GM18519 (cell line): ENCODE data around the gene TRIM6.
A peak's percentile ranks its signal among the peaks of the same experiment; 100 is the strongest.
"Not testable (repeated sequence)": the region's sequence is repeated elsewhere in the genome, so short reads cannot be mapped to it uniquely, and the experiment has no call there.

Experiments used
- ATAC-seq: cut with Tn5 transposase; IDR thresholded peaks from one replicate; pipeline ENCODE4 v1.9.1; 2021; ENCODE audit warnings: mild to moderate bottlenecking, moderate library complexity; ENCODE audit not compliant: unreplicated experiment, low FRiP score

Gene TRIM6

GRCh38 chr11:5602791-5603190, 6.4 kb downstream of the TRIM6 start:
- not testable (repeated sequence) for ATAC-seq

- no peak for ATAC-seq
Observed at GRCh38 chr11:5603326-5603725, 6.9 kb downstream of the TRIM6 start.

GRCh38 chr11:5604896-5605295, 8.5 kb downstream of the TRIM6 start:
- ATAC-seq = no peak

- ATAC-seq = no peak
Observed at GRCh38 chr11:5605849-5606248, 9.4 kb downstream of the TRIM6 start.

- ATAC-seq = no peak
Observed at GRCh38 chr11:5608808-5609207, 12.4 kb downstream of the TRIM6 start.

GRCh38 chr11:5610446-5610845, 14.0 kb downstream of the TRIM6 start:
- no peak for ATAC-seq

- no peak for ATAC-seq
Observed at GRCh38 chr11:5611627-5612026, 15.2 kb downstream of the TRIM6 start.

- no peak for ATAC-seq
Observed at GRCh38 chr11:5618807-5619206, 22.4 kb downstream of the TRIM6 start.

- no peak for ATAC-seq
Observed at GRCh38 chr11:5620651-5621521, 24.4 kb downstream of the TRIM6 start.

GRCh38 chr11:5621580-5621979, 25.1 kb downstream of the TRIM6 start:
- ATAC-seq = no peak

GRCh38 chr11:5622802-5623201, 26.4 kb downstream of the TRIM6 start:
- no peak for ATAC-seq

- ATAC-seq = peak; percentile 99
Observed at GRCh38 chr11:5624489-5625279, 28.2 kb downstream of the TRIM6 start, which contains the start of gene TRIM34. TRIM34 (plus strand) TSS chr11:5625001; CDS start chr11:5632332, 7,331 bp downstream.

- no peak for ATAC-seq
Observed at GRCh38 chr11:5625281-5625680, 28.8 kb downstream of the TRIM6 start.

- ATAC-seq = no peak
Observed at GRCh38 chr11:5626196-5626595, 29.8 kb downstream of the TRIM6 start.

GRCh38 chr11:5631417-5631816, 35.0 kb downstream of the TRIM6 start:
- no peak for ATAC-seq

- ATAC-seq = peak; percentile 94
Observed at GRCh38 chr11:5631969-5632635, 35.7 kb downstream of the TRIM6 start.

GRCh38 chr11:5639953-5640352, 43.5 kb downstream of the TRIM6 start:
- ATAC-seq = no peak

- no peak for ATAC-seq
Observed at GRCh38 chr11:5643585-5643984, 47.1 kb downstream of the TRIM6 start.

- no peak for ATAC-seq
Observed at GRCh38 chr11:5646139-5646538, 49.7 kb downstream of the TRIM6 start.

- no peak for ATAC-seq
Observed at GRCh38 chr11:5655474-5655873, 59.0 kb downstream of the TRIM6 start.

GRCh38 chr11:5656956-5657355, 60.5 kb downstream of the TRIM6 start:
- ATAC-seq = not testable (repeated sequence)
